Adrenal gland (tissue), 12 donors: ENCODE measurements around the gene STAT5B. TPM values are rescaled to one million over a fixed set of nuclear protein-coding genes. Genes with fewer than 3 reads are reported as not detected.

Experiments
- DNase-seq, 7 donors: peaks; one replicate each; pipeline ENCODE4 v3.0.0-alpha.2; 2019 to 2020
- H3K27ac ChIP-seq, 5 donors: fragments of 200-600 bp; sonication (generic) in 4 of 5; 1 replicate in 3 of 5; 2 replicates in 2 of 5; pipeline versions ENCODE4 v1.5.1 to v1.8.0; 2016 to 2020; ENCODE audit warnings: mild to moderate bottlenecking in 1 of 5
- H3K27me3 ChIP-seq: fragments of 200-600 bp; 2 replicates; pipeline ENCODE4 v1.8.0; 2021
- H3K36me3 ChIP-seq, 2 donors: fragments of 200-600 bp; replicated peaks in 1 of 2; 1 replicate in 1 of 2; 2 replicates in 1 of 2; pipeline versions ENCODE4 v1.5.1 to v1.8.0; 2018 to 2022
- H3K4me1 ChIP-seq, 2 donors: fragments of 200-600 bp; replicated peaks in 1 of 2; 1 replicate in 1 of 2; 2 replicates in 1 of 2; pipeline versions ENCODE4 v1.5.1 to v1.8.0; 2018 to 2021
- H3K4me3 ChIP-seq, 4 donors: fragments of 200-600 bp; sonication (generic) in 3 of 4; one replicate each; pipeline ENCODE4 v1.5.1; 2016 to 2018
- H3K9me3 ChIP-seq, 3 donors: fragments of 200-600 bp; sonication (generic) in 1 of 3; replicated peaks in 1 of 3; 1 replicate in 2 of 3; 2 replicates in 1 of 3; pipeline versions ENCODE4 v1.5.1 to v1.8.0; 2016 to 2021
- POLR2A ChIP-seq, 2 donors: fragments of 450-650 bp; IDR thresholded peaks; one replicate each; pipeline ENCODE4 v1.6.1; 2017; ENCODE audit warnings: antibody characterized with exemption in 2 of 2, mild to moderate bottlenecking in 2 of 2, moderate library complexity in 1 of 2
- WGBS, 4 donors: extraction: QIAGEN DNeasy Blood & Tissue Kit in 2 of 4; methylation state at CpG; one replicate each; pipeline versions ENCODE4 v1.1.5 to v1.1.7; 2013 to 2017; 5-methylcytosine and 5-hydroxymethylcytosine counted together
- intact Hi-C, 2 donors: fragments of 100-400 bp; cut with DNase I; formaldehyde crosslinking; loops; one replicate each; pipeline versions ENCODE4 v1.14.1 to v1.15.0; 2022 to 2023
- polyA plus RNA-seq, 3 donors: library from polyadenylated mRNA; stranded (reverse); fragments of 200-250 nt in 2 of 3; fragments of 350-450 nt in 1 of 3; fragmentation: Illumina TruSeq in 1 of 3; extraction: RNeasy Lipid Tissue Mini Kit (QIAGEN cat#74804) in 1 of 3; gene quantifications; one replicate each; pipeline ENCODE4 v1.2.3, GENCODE V29; 2013 to 2014
- total RNA-seq, 9 donors: library from RNA; depleted of rRNA in 4 of 9; stranded (reverse); fragments of >200 nt in 4 of 9; fragments of 120-200 nt in 1 of 9; fragmentation: NEBNext Ultra II Directional in 1 of 9; extraction: Animal tissue kit (Norgen Biotek cat#: 25700) in 1 of 9; gene quantifications; one replicate each; pipeline versions ENCODE4 v1.1.0 to v1.2.4, GENCODE V29; 2013 to 2023
- TF ChIP-seq, protein P1 (sequence below), 6 experiments: fragments of 450-650 bp in 4 of 6; fragments of 200-600 bp in 2 of 6; sonication (generic) in 1 of 6; IDR thresholded peaks; 1 replicate in 5 of 6; 2 replicates in 1 of 6; pipeline versions ENCODE4 v1.5.1 to v1.8.0; 2016 to 2021; ENCODE audit warnings: antibody characterized with exemption in 6 of 6, mild to moderate bottlenecking in 2 of 6, moderate library complexity in 1 of 6
- donor health status: healthy with polysubstance abuse.
- donor health status: Bipolar disorder and iron deficiency.
- donor health status: DM: yes; HTN: yes; CAD: no.
- donor health status: DM: no; HTN: no; CAD: no.
- donor health status: DM: no; HTN: no; CAD: no.
- donor health status: DM: yes; HTN: yes; CAD: no.

STAT5B gene
- total and polyA plus RNA-seq, 12 donors = 30.3 to 128 (median 101) TPM

DNA sequence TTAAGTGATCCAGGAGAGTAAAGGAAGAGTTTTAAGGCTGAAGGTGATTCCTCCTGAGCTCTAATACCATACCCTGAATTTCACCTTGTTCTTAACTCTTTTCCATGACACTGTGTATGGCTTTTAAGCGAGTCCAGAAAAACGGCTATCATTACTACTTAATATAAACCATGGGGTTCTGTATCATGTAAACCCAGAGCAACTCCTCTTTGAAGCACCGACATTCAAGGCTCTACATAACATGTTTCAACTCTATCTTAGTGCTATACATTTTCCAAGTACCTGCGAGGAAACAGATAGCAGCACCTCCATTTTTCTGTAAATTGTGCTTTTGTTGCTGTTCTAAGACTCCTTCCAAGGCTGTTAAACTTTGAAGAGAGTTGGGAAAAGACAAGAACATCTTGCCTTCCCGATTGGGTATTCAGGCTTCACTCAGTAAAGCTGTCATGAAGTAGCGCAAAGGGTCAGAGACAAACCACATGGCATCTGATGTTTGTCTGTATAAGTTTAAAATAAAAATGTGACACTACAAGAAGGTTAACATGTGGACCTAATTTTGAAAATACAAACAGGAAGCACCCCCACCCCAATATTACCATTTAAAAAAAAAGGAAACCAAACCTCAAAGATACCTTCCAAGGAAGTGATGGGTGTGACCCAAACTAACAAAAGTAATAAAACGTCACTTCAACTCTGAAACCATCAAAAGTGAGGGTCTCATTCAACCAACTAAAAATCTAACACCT lies 3.9 kb downstream of the STAT5B start:
- intact Hi-C loops = no loop called here
- no peaks in the 10 kb centered on the region for H3K36me3 ChIP-seq
- peaks cover 25 to 64% of the 10 kb centered on the region in 2 donors for H3K4me1 ChIP-seq
- peak overlapping the region in 4 of 5 donors; percentile 15 to 65 (median 52) for H3K27ac ChIP-seq
- whole genome bisulfite sequencing, 4 donors = 74 to 81% (median 78%) methylated on average over 7 of the region's 7 CpGs
- no peak overlapping the region for H3K4me3 ChIP-seq
- no peaks in the 10 kb centered on the region for H3K9me3 ChIP-seq
- H3K27me3 ChIP-seq = no peaks in the 10 kb centered on the region
- TF ChIP-seq POLR2A (IDR thresholded peaks at IDR 0.05) = no peak
- TF ChIP-seq, protein P1, sequence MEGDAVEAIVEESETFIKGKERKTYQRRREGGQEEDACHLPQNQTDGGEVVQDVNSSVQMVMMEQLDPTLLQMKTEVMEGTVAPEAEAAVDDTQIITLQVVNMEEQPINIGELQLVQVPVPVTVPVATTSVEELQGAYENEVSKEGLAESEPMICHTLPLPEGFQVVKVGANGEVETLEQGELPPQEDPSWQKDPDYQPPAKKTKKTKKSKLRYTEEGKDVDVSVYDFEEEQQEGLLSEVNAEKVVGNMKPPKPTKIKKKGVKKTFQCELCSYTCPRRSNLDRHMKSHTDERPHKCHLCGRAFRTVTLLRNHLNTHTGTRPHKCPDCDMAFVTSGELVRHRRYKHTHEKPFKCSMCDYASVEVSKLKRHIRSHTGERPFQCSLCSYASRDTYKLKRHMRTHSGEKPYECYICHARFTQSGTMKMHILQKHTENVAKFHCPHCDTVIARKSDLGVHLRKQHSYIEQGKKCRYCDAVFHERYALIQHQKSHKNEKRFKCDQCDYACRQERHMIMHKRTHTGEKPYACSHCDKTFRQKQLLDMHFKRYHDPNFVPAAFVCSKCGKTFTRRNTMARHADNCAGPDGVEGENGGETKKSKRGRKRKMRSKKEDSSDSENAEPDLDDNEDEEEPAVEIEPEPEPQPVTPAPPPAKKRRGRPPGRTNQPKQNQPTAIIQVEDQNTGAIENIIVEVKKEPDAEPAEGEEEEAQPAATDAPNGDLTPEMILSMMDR (IDR thresholded peaks at IDR 0.05) = no peak
- no peak for DNase-seq

DNA sequence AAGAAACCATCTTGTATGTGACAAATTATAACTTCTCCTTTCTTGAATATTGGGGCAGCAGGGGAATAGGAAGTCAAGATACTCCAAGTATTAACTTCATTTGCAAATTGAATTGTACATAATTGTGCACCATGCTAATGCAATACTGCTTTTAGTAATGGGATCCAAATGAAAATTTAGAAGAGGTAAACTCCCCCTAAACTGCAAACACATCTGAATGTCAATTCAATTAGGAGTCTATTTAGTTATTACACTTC lies 4.5 kb downstream of the STAT5B start:
- H3K4me1 ChIP-seq = peaks cover 25 to 64% of the 10 kb centered on the region in 2 donors
- H3K4me3 ChIP-seq = no peak overlapping the region
- no peak for DNase-seq
- H3K27ac ChIP-seq = peak overlapping the region in 4 of 5 donors; percentile 15 to 80 (median 58)
- TF ChIP-seq, protein P1 (IDR thresholded peaks at IDR 0.05) = no peak
- no peak for TF ChIP-seq POLR2A (IDR thresholded peaks at IDR 0.05)
- no peaks in the 10 kb centered on the region for H3K9me3 ChIP-seq
- no peaks in the 10 kb centered on the region for H3K27me3 ChIP-seq
- intact Hi-C loops = no loop called here
- H3K36me3 ChIP-seq = no peaks in the 10 kb centered on the region

DNA sequence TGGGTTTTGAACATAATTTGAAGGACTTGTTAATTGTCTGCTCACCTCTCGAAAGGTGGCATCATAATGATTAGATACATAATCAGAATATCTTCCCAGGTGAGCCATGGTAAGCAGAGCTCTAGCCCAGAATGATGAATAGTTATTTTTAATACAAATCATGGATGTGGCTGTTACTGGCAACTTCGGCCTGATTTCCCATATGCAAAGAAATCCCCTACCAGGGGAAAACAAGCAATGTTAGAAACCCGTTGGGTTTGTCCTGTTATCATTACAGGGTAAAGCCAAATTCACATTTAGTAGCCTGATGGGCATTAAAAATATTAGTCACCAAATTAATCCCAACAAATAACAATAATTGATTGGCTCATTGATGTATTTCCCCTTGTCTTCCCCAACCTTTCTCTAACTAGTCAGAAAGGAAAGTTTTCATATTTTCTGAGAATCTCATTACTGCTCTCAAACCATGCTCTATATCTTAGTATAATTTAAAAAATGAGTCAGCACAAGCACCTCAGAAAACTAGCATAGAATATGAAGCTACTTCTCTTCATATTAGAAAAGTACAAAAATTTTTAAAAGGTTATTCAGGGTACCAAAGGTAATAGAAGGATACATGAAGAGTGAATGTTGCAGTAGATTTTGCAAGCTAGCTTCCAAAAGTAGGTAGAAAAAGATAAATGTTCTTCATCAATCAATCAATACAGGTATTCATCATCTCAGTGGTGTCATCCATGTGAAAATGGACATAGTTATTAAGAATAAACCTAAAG lies 5.0 kb downstream of the STAT5B start:
- no peak for TF ChIP-seq POLR2A (IDR thresholded peaks at IDR 0.05)
- TF ChIP-seq, protein P1 (IDR thresholded peaks at IDR 0.05) = no peak
- Histone ChIP-seq H3K4me3 (no peak overlapping the region), H3K4me1 (peaks cover 25 to 66% of the 10 kb centered on the region in 2 donors), H3K27me3 (no peaks in the 10 kb centered on the region), H3K9me3 (no peaks in the 10 kb centered on the region), H3K27ac (peak overlapping the region; percentile 1 to 86 (median 65)), H3K36me3 (no peaks in the 10 kb centered on the region)
- WGBS, 4 donors = 74 to 82% (median 78%) methylated on average over 3 of the region's 3 CpGs
- DNase-seq = no peak
- intact Hi-C loops = no loop called here

DNA sequence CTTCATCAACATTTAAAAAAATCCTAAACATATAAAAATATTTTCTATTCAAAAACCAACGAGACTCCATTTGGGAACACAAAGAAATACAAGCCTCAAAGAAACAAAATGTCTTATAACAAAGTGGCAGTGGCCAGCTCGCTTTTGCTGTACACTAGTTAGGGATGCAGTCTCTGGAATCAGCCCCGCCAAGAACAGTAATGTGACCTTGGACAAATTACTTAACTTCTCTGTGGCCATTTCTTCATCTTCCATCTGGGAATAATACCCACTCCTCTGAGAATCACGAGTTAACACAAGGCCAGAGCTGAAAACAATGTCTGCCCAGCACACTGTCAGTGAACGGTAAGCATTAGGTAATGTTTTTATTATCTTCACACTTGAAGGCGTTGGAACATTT lies 5.6 kb downstream of the STAT5B start:
- TF ChIP-seq, protein P1 (IDR thresholded peaks at IDR 0.05) = no peak
- TF ChIP-seq POLR2A (IDR thresholded peaks at IDR 0.05) = peak in 1 of 2 donors; percentile 46
- Histone ChIP-seq H3K27me3 (no peaks in the 10 kb centered on the region), H3K36me3 (no peaks in the 10 kb centered on the region), H3K4me1 (peaks cover 25 to 66% of the 10 kb centered on the region in 2 donors), H3K27ac (peak overlapping the region; percentile 1 to 86 (median 65)), H3K4me3 (no peak overlapping the region), H3K9me3 (no peaks in the 10 kb centered on the region)
- intact Hi-C loops = no loop called here
- DNase-seq = peak in 6 of 7 donors; percentile 42 to 78 (median 63)
- 44 to 51% (median 49%) methylated on average over 6 of the region's 6 CpGs for WGBS, 4 donors
